Erythroblast (primary cell): Measurements from ENCODE around the gene PLEKHH2.

Source experiments
- GATA1 ChIP-seq: IDR thresholded peaks from 2 replicates; pipeline ENCODE4 v1.6.1; 2011; ENCODE audit warnings: low read depth, mild to moderate bottlenecking, control low read depth, low read length, moderate library complexity
- POLR2A ChIP-seq: IDR thresholded peaks from 2 replicates; pipeline ENCODE4 v1.6.1; 2011; ENCODE audit warnings: mild to moderate bottlenecking, low read length

GRCh38 chr2:43708891-43709290 is 71.8 kb downstream of the PLEKHH2 start:
- TF ChIP-seq POLR2A (no peak), GATA1 (no peak)
